SH-SY5Y (cell line): ENCODE measurements around the gene HINT3.

Experiments
- GATA2 ChIP-seq: IDR thresholded peaks from 2 replicates; pipeline ENCODE4 v1.6.1; 2011; ENCODE audit warnings: mild to moderate bottlenecking, low read depth, low read length
- GATA3 ChIP-seq: IDR thresholded peaks from 2 replicates; pipeline ENCODE4 v1.6.1; 2011; ENCODE audit warnings: low read depth, mild to moderate bottlenecking, low read length, moderate library complexity

GRCh38 chr6:125953502-125953875 lies 3.1 kb upstream of the HINT3 start:
- TF ChIP-seq GATA2 (no peak), GATA3 (no peak)
